ENCODE data around the gene WDR82. TPM values are rescaled to one million over a fixed set of nuclear protein-coding genes. Genes with fewer than 3 reads are reported as not detected.
"Not testable (repeated sequence)": the region's sequence is repeated elsewhere in the genome, so short reads cannot be mapped to it uniquely, and the experiment has no call there.

The WDR82 gene
- total RNA-seq, 3 donors from 2014 or later (not counting 1 experiment from before 2014, with no cell fraction given): 108 to 131 (median 109) TPM

GRCh38 chr3:52288674-52289073 lies 10.2 kb upstream of the WDR82 start:
- Histone ChIP-seq H3K27ac (ENCODE audit: low read length) (peak overlapping the region; percentile 98), H3K4me1 (ENCODE audit: control insufficient read depth, insufficient read depth, low read length) (peaks cover 52% of the 10 kb centered on the region), H3K9me3 (ENCODE audit: control insufficient read depth, insufficient read depth, low read length) (no peaks in the 10 kb centered on the region), H3K4me3 (ENCODE audit: low read length) (no peak overlapping the region), H3K36me3 (ENCODE audit: control insufficient read depth, insufficient read depth, low read length) (peaks cover 32% of the 10 kb centered on the region), H3K27me3 (ENCODE audit: control insufficient read depth, insufficient read depth, low read length) (no peaks in the 10 kb centered on the region)
- Mint-ChIP-seq H3K27ac (peak overlapping the region; percentile 100), H3K36me3 (no peaks in the 10 kb centered on the region), H3K4me1 (peaks cover 30 to 37% of the 10 kb centered on the region in 2 donors), H3K9me3 (no peaks in the 10 kb centered on the region), H3K27me3 (ENCODE audit: low read depth in 2 of 2) (no peaks in the 10 kb centered on the region), H3K4me3 (peak overlapping the region; percentile 99)
- intact Hi-C loops (cut with micrococcal nuclease): loop anchor here (1.0 to 2.0 kb wide), 2 partner anchors 14 to 22 kb away; no protein-coding TSS in a partner anchor
- WGBS (ENCODE audit: insufficient coverage): 90% methylated on average over 6 of the region's 6 CpGs
- TF ChIP-seq, protein P1, sequence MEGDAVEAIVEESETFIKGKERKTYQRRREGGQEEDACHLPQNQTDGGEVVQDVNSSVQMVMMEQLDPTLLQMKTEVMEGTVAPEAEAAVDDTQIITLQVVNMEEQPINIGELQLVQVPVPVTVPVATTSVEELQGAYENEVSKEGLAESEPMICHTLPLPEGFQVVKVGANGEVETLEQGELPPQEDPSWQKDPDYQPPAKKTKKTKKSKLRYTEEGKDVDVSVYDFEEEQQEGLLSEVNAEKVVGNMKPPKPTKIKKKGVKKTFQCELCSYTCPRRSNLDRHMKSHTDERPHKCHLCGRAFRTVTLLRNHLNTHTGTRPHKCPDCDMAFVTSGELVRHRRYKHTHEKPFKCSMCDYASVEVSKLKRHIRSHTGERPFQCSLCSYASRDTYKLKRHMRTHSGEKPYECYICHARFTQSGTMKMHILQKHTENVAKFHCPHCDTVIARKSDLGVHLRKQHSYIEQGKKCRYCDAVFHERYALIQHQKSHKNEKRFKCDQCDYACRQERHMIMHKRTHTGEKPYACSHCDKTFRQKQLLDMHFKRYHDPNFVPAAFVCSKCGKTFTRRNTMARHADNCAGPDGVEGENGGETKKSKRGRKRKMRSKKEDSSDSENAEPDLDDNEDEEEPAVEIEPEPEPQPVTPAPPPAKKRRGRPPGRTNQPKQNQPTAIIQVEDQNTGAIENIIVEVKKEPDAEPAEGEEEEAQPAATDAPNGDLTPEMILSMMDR (IDR thresholded peaks at IDR 0.05): no peak
- no peak for ATAC-seq
- peak in 1 of 2 donors; percentile 27 for DNase-seq

- Histone ChIP-seq H3K27ac (ENCODE audit: low read length) (peak overlapping the region; percentile 98), H3K36me3 (ENCODE audit: control insufficient read depth, insufficient read depth, low read length) (peaks cover 12% of the 10 kb centered on the region), H3K27me3 (ENCODE audit: control insufficient read depth, insufficient read depth, low read length) (no peaks in the 10 kb centered on the region), H3K9me3 (ENCODE audit: control insufficient read depth, insufficient read depth, low read length) (no peaks in the 10 kb centered on the region), H3K4me3 (ENCODE audit: low read length) (peak overlapping the region; percentile 91), H3K4me1 (ENCODE audit: control insufficient read depth, insufficient read depth, low read length) (peaks cover 63% of the 10 kb centered on the region)
- H3K4me1 Mint-ChIP-seq: peaks cover 43 to 48% of the 10 kb centered on the region in 2 donors
- no peaks in the 10 kb centered on the region for H3K9me3 Mint-ChIP-seq
- no peaks in the 10 kb centered on the region for H3K27me3 Mint-ChIP-seq (ENCODE audit: low read depth in 2 of 2)
- H3K27ac Mint-ChIP-seq: peak overlapping the region; percentile 100
- whole genome bisulfite sequencing (ENCODE audit: insufficient coverage): 87% methylated on average over 5 of the region's 8 CpGs
- ATAC-seq (no peak), DNase-seq (no peak)
- peak overlapping the region; percentile 99 for H3K4me3 Mint-ChIP-seq
- intact Hi-C loops (cut with micrococcal nuclease): loop anchor here (1.0 kb wide), 2 partner anchors 7 to 47 kb away; partner anchors contain the start of gene TWF2
- TF ChIP-seq, protein P1 (IDR thresholded peaks at IDR 0.05): no peak
- H3K36me3 Mint-ChIP-seq: no peaks in the 10 kb centered on the region
These were observed 8.3 kb upstream of the WDR82 start for GRCh38 chr3:52286777-52287110.

GRCh38 chr3:52284051-52284450 lies 5.6 kb upstream of the WDR82 start:
- H3K4me3 ChIP-seq (ENCODE audit: low read length); H3K4me3 Mint-ChIP-seq; DNase-seq; H3K36me3 ChIP-seq (ENCODE audit: control insufficient read depth, insufficient read depth, low read length); H3K9me3 ChIP-seq (ENCODE audit: control insufficient read depth, insufficient read depth, low read length); H3K36me3 Mint-ChIP-seq; intact Hi-C loops (cut with micrococcal nuclease); H3K27me3 ChIP-seq (ENCODE audit: control insufficient read depth, insufficient read depth, low read length); H3K27me3 Mint-ChIP-seq (ENCODE audit: low read depth in 2 of 2); H3K9me3 Mint-ChIP-seq; ATAC-seq: not testable (repeated sequence)
- Histone ChIP-seq H3K4me1 (ENCODE audit: control insufficient read depth, insufficient read depth, low read length) (peaks cover 56% of the 10 kb centered on the region), H3K27ac (ENCODE audit: low read length) (peak overlapping the region; percentile 1)
- WGBS (ENCODE audit: insufficient coverage): 94% methylated on average over 4 of the region's 4 CpGs
- peak overlapping the region; percentile 90 to 95 for H3K27ac Mint-ChIP-seq
- H3K4me1 Mint-ChIP-seq: peaks cover 44 to 49% of the 10 kb centered on the region in 2 donors

- ATAC-seq (no peak), DNase-seq (no peak)
- no peaks in the 10 kb centered on the region for H3K9me3 ChIP-seq (ENCODE audit: control insufficient read depth, insufficient read depth, low read length)
- H3K4me1 ChIP-seq (ENCODE audit: control insufficient read depth, insufficient read depth, low read length): peaks cover 50% of the 10 kb centered on the region
- peak overlapping the region; percentile 90 to 95 for H3K27ac Mint-ChIP-seq
- no peaks in the 10 kb centered on the region for H3K27me3 ChIP-seq (ENCODE audit: control insufficient read depth, insufficient read depth, low read length)
- no peaks in the 10 kb centered on the region for H3K9me3 Mint-ChIP-seq
- H3K36me3 Mint-ChIP-seq: no peaks in the 10 kb centered on the region
- H3K36me3 ChIP-seq (ENCODE audit: control insufficient read depth, insufficient read depth, low read length): no peaks in the 10 kb centered on the region
- H3K4me3 Mint-ChIP-seq: no peak overlapping the region
- no peaks in the 10 kb centered on the region for H3K27me3 Mint-ChIP-seq (ENCODE audit: low read depth in 2 of 2)
- TF ChIP-seq, protein P1 (IDR thresholded peaks at IDR 0.05): no peak
- H3K4me1 Mint-ChIP-seq: peaks cover 36 to 48% of the 10 kb centered on the region in 2 donors
- H3K27ac ChIP-seq (ENCODE audit: low read length): peak overlapping the region; percentile 74
- no peak overlapping the region for H3K4me3 ChIP-seq (ENCODE audit: low read length)
- intact Hi-C loops (cut with micrococcal nuclease): no loop called here
- WGBS (ENCODE audit: insufficient coverage): 75% methylated on average over 1 of the region's 1 CpG
These were observed 4.9 kb upstream of the WDR82 start for GRCh38 chr3:52283306-52283705.

Measured in natural killer cell (primary cell).